ENCODE results near the gene RHOA. TPM values are rescaled to one million over a fixed set of nuclear protein-coding genes. Genes with fewer than 3 reads are reported as not detected.

The RHOA gene
- total and polyA plus RNA-seq, 2 of the 8 experiments (the other 6 are each of a cell fraction or from before 2014, with no cell fraction given) = 176 to 397 TPM

GRCh38 chr3:49359623-49360022, 52.2 kb downstream of the RHOA start:
- DNase-seq (ENCODE audit: low read depth in 1 of 2, low spot score in 2 of 2) (no peak), FAIRE-seq (no peak)
- 93% methylated on average over 2 of the region's 2 CpGs; no CpG with 5 or more reads in 1 of the 2 experiments for WGBS, 2 experiments (ENCODE audit: extremely low coverage in 1 of 2, insufficient coverage in 1 of 2, insufficient read length in 1 of 2, insufficient replicate concordance in 2 of 2, low coverage in 1 of 2, low lambda C conversion rate in 2 of 2, missing lambda C conversion rate in 1 of 2)
- Histone ChIP-seq H3K9me3 (ENCODE audit: insufficient read depth in 2 of 2, low read depth in 1 of 2, low read length in 1 of 2) (no peaks in the 10 kb centered on the region), H3K23ac (ENCODE audit: insufficient read length) (no peak overlapping the region), H3K4me1 (replicated peaks in 1 of 4; ENCODE audit: control insufficient read depth in 3 of 4, insufficient read depth in 4 of 4, low read length in 3 of 4) (peaks cover 1 to 3% (median 3%) of the 10 kb centered on the region in 4 experiments; a peak in 4 of 7 replicates), H2BK15ac (ENCODE audit: low read length) (no peak overlapping the region), H2BK12ac (ENCODE audit: low read depth, low read length) (no peak overlapping the region), H2BK120ac (replicated peaks; ENCODE audit: low read depth, low read length) (no peak overlapping the region), H3K14ac (ENCODE audit: insufficient read length) (no peak overlapping the region), H3K27me3 (replicated peaks in 1 of 4; ENCODE audit: control insufficient read depth in 3 of 4, extremely low read depth in 1 of 4, insufficient read depth in 3 of 4, low read length in 3 of 4) (no peaks in the 10 kb centered on the region), H3K18ac (ENCODE audit: extremely low read depth, low read length) (no peak overlapping the region), H3K79me1 (ENCODE audit: low read depth, low read length) (no peaks in the 10 kb centered on the region; the same call in 1 of the 2 replicates), H3K23me2 (ENCODE audit: low read depth, low read length) (peaks cover 4% of the 10 kb centered on the region; the same call in 1 of the 2 replicates), H2BK5ac (ENCODE audit: low read depth, low read length) (no peak overlapping the region), H3K4me3 (ENCODE audit: extremely low read depth in 1 of 4, insufficient read depth in 2 of 4, low read depth in 3 of 4, low read length in 4 of 4) (no peak overlapping the region; a peak in 1 of 8 replicates), H4K20me1 (replicated peaks in 1 of 2; ENCODE audit: control insufficient read depth in 1 of 2, insufficient read depth in 2 of 2, low read length in 2 of 2) (peaks cover 0 to 3% of the 10 kb centered on the region in 2 experiments), H3K4ac (replicated peaks; ENCODE audit: insufficient read length, low read depth, low read length) (no peak overlapping the region), H3K56ac (replicated peaks; ENCODE audit: insufficient read length, low read depth, low read length) (no peak overlapping the region), H3K36me3 (ENCODE audit: control insufficient read depth in 2 of 4, insufficient read depth in 4 of 4, low read length in 3 of 4) (peaks cover 11 to 45% (median 31%) of the 10 kb centered on the region in 4 experiments), H3K4me2 (ENCODE audit: insufficient read depth in 1 of 2, low read depth in 2 of 2, low read length in 2 of 2) (peak overlapping the region in 1 of 2 experiments; percentile 75; a peak in 1 of 4 replicates), H4K8ac (ENCODE audit: extremely low read depth, insufficient read depth, low read length) (no peak overlapping the region), H3K9ac (replicated peaks in 1 of 4; ENCODE audit: extremely low read depth in 1 of 4, low read depth in 3 of 4, low read length in 3 of 4) (no peak overlapping the region), H3K79me2 (ENCODE audit: control insufficient read depth in 1 of 2, insufficient read depth in 2 of 2, low read length in 2 of 2) (peaks cover 0 to 14% of the 10 kb centered on the region in 2 experiments; a peak in 2 of 4 replicates), H3K27ac (ENCODE audit: low read depth, low read length) (no peak overlapping the region), H4K91ac (replicated peaks; ENCODE audit: insufficient read length, low read length) (no peak overlapping the region), H2AK5ac (ENCODE audit: low read depth, low read length) (no peak overlapping the region), H2BK20ac (ENCODE audit: low read length) (no peak overlapping the region), H4K5ac (ENCODE audit: insufficient read length, low read depth, low read length) (no peak overlapping the region), H2AFZ (ENCODE audit: low read length) (no peak overlapping the region)
- ChIA-PET CTCF (ENCODE audit: partially characterized antibody) (interaction anchor here (1.3 to 1.6 kb wide), 4 partner anchors 20 to 95 kb away, joined by 3 to 11 read pairs (median 5); partner anchors contain the start of gene USP4), POLR2A (ENCODE audit: partially characterized antibody) (interaction anchor here (0.9 to 2.4 kb wide), 7 partner anchors 10 to 188 kb away, joined by 3 to 20 read pairs (median 5); partner anchors contain the start of genes KLHDC8B, RHOA and USP4)
- TF ChIP-seq, protein P1, sequence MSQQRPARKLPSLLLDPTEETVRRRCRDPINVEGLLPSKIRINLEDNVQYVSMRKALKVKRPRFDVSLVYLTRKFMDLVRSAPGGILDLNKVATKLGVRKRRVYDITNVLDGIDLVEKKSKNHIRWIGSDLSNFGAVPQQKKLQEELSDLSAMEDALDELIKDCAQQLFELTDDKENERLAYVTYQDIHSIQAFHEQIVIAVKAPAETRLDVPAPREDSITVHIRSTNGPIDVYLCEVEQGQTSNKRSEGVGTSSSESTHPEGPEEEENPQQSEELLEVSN (IDR thresholded peaks at IDR 0.05) = no peak
- TF ChIP-seq RAD21 (IDR thresholded peaks at IDR 0.05 in 1 of 2, conservative IDR thresholded peaks at IDR 0.05 in 1 of 2; ENCODE audit: low read depth in 2 of 2, low read length in 2 of 2) (no peak), TEAD4 (IDR thresholded peaks at IDR 0.05; ENCODE audit: low read depth, low read length) (no peak), TAF7 (optimal IDR thresholded peaks at IDR 0.05; ENCODE audit: borderline replicate concordance, low read depth, low read length) (no peak), BACH1 (IDR thresholded peaks at IDR 0.05; ENCODE audit: low read length) (no peak), ZNF274 (IDR thresholded peaks at IDR 0.05; ENCODE audit: borderline replicate concordance, extremely low read depth, low read length) (no peak), NANOG (IDR thresholded peaks at IDR 0.05; ENCODE audit: insufficient read depth, low read depth, low read length, poor library complexity, severe bottlenecking) (no peak), KDM5A (IDR thresholded peaks at IDR 0.05; ENCODE audit: low read length) (no peak), SP1 (IDR thresholded peaks at IDR 0.05; ENCODE audit: low read depth, low read length) (no peak), ATF2 (IDR thresholded peaks at IDR 0.05; ENCODE audit: low read length) (no peak)
